Measurements from ENCODE around the gene RASSF8. TPM values are rescaled to one million over a fixed set of nuclear protein-coding genes. Genes with fewer than 3 reads are reported as not detected.

Gene RASSF8
- total RNA-seq, 4 donors from 2014 or later, result 32.0 to 79.5 (median 50.8) TPM

- ATAC-seq (ENCODE audit: low FRiP score), result no peak
- no peak for TF ChIP-seq CTCF (IDR thresholded peaks at IDR 0.05)
- no peak for DNase-seq (ENCODE audit: low spot score)
These were observed 21.6 kb downstream of the RASSF8 start for GRCh38 chr12:25980035-25980434.

- TF ChIP-seq CTCF (IDR thresholded peaks at IDR 0.05), result no peak
- DNase-seq (ENCODE audit: low spot score), result no peak
- ATAC-seq (ENCODE audit: low FRiP score), result no peak
These were observed 23.1 kb downstream of the RASSF8 start for GRCh38 chr12:25981597-25981996.

GRCh38 chr12:25982416-25982815 lies 23.9 kb downstream of the RASSF8 start:
- no peak for ATAC-seq (ENCODE audit: low FRiP score)
- TF ChIP-seq CTCF (IDR thresholded peaks at IDR 0.05), result no peak

GRCh38 chr12:25983625-25984024 lies 25.1 kb downstream of the RASSF8 start:
- ATAC-seq (ENCODE audit: low FRiP score) (no peak), DNase-seq (ENCODE audit: low spot score) (no peak)
- no peak for TF ChIP-seq CTCF (IDR thresholded peaks at IDR 0.05)

More at GRCh38 chr12:25982416-25982815, 23.9 kb downstream of the RASSF8 start:
- DNase-seq (ENCODE audit: low spot score), result no peak

- ATAC-seq (ENCODE audit: low FRiP score), result no peak
- no peak for DNase-seq (ENCODE audit: low spot score)
- TF ChIP-seq CTCF (IDR thresholded peaks at IDR 0.05), result no peak
These were observed 26.3 kb downstream of the RASSF8 start for GRCh38 chr12:25984759-25985158.

- DNase-seq (ENCODE audit: low spot score) (no peak), ATAC-seq (ENCODE audit: low FRiP score) (no peak)
- no peak for TF ChIP-seq CTCF (IDR thresholded peaks at IDR 0.05)
These were observed 27.1 kb downstream of the RASSF8 start for GRCh38 chr12:25985316-25986175.

- ATAC-seq (ENCODE audit: low FRiP score) (no peak), DNase-seq (ENCODE audit: low spot score) (no peak)
- TF ChIP-seq CTCF (IDR thresholded peaks at IDR 0.05), result no peak
These were observed 27.7 kb downstream of the RASSF8 start for GRCh38 chr12:25986180-25986579.

All from omental fat pad (tissue), 4 donors.